HCT116 (cell line): ENCODE data around the gene SORCS2.

Experiments used
- CTCF ChIP-seq, 3 experiments: fragments of 200-600 bp in 1 of 3; sonication (generic) in 1 of 3; IDR thresholded peaks in 2 of 3; conservative IDR thresholded peaks in 1 of 3; 2 replicates each; pipeline ENCODE4 v1.5.1; 2012 to 2017; ENCODE audit warnings: low read depth in 2 of 3, low read length in 2 of 3, antibody characterized with exemption in 1 of 3, borderline replicate concordance in 1 of 3, control low read depth in 1 of 3, mild to moderate bottlenecking in 1 of 3, mixed read lengths in 1 of 3, mixed run types in 1 of 3, moderate library complexity in 1 of 3; ENCODE audit not compliant: insufficient read depth in 1 of 3
- FOSL1 ChIP-seq: IDR thresholded peaks from 2 replicates; pipeline ENCODE4 v1.6.1; 2012; ENCODE audit warnings: low read depth
- POLR2A ChIP-seq: IDR thresholded peaks from 2 replicates; pipeline ENCODE4 v1.7.0; 2011; ENCODE audit warnings: borderline replicate concordance; ENCODE audit not compliant: insufficient read depth, insufficient read length; ENCODE audit errors: extremely low read depth
- REST ChIP-seq: IDR thresholded peaks from 2 replicates; pipeline ENCODE4 v1.6.1; 2012; ENCODE audit warnings: low read depth
- SIN3A ChIP-seq: IDR thresholded peaks from 2 replicates; pipeline ENCODE4 v1.6.1; 2012; ENCODE audit warnings: low read depth
- SP1 ChIP-seq: IDR thresholded peaks from 2 replicates; pipeline ENCODE4 v1.6.1; 2012; ENCODE audit warnings: low read depth
- SRF ChIP-seq: IDR thresholded peaks from 2 replicates; pipeline ENCODE4 v1.6.1; 2012; ENCODE audit warnings: low read depth
- ZBTB33 ChIP-seq: IDR thresholded peaks from 2 replicates; pipeline ENCODE4 v1.6.1; 2011; ENCODE audit warnings: mild to moderate bottlenecking, low read length, moderate library complexity; ENCODE audit not compliant: insufficient replicate concordance; ENCODE audit errors: extremely low read depth
- TF ChIP-seq, protein P1 (sequence below): IDR thresholded peaks from 2 replicates; pipeline ENCODE4 v1.6.1; 2012

DNA sequence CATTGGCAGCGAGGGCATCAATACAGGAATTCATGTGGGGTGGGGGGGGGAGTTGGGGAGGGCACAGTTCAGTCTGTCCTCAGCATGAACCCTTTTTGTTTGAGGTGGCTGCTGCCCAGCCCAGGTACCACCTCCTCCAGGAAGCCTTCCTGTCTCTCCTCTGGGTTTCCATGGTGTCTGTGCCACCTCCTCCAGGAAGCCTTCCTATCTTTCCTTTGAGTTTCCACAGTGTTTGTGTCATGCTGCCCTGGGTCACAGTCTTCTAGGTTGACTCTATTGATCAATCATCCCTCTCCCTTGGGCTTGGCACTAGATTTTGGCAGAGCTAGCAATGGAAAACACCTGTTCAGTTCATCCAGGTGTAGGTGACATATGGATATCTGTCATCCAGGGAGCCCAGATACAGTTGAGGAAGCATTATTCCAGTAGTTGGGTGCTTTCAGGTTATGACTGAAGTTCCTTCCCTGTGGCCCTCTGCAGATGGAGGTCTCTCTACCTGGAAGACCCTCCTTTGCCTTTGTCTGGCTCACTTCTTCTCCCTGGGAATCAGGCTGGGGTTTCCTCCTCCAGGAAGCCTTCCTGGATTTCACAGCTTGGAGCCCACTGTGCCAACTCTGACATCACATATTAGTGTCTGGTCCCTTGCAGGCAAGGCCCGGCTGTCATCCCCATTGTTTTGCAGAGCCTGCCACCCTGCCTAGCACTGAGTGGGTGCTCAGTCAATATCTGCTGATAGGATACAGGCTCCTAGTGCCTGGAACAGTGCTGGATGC lies 96.6 kb downstream of the SORCS2 start:
- no peak for TF ChIP-seq SRF
- TF ChIP-seq POLR2A, result no peak
- TF ChIP-seq SIN3A, result no peak
- no peak for TF ChIP-seq ZBTB33
- no peak for TF ChIP-seq REST
- TF ChIP-seq, protein P1, sequence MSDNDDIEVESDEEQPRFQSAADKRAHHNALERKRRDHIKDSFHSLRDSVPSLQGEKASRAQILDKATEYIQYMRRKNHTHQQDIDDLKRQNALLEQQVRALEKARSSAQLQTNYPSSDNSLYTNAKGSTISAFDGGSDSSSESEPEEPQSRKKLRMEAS, result no peak
- TF ChIP-seq CTCF (IDR thresholded peaks at IDR 0.05 in 2 of 3, conservative IDR thresholded peaks at IDR 0.05 in 1 of 3; ENCODE audit: borderline replicate concordance in 1 of 3, insufficient read depth in 1 of 3, low read depth in 2 of 3, low read length in 2 of 3), result no peak
- TF ChIP-seq FOSL1, result no peak
- no peak for TF ChIP-seq SP1
